Brain microvascular endothelial cell (primary cell): ENCODE results near the gene RBAK.

Source experiments
- DNase-seq: peaks from one replicate; pipeline ENCODE4 v3.0.0-alpha.2; 2020
- H3K27ac ChIP-seq: fragments of 250-450 bp; sonication (Bioruptor Pico); 2 replicates; pipeline ENCODE4 v1.5.1; 2020; ENCODE audit warnings: mild to moderate bottlenecking, moderate library complexity
- H3K27me3 ChIP-seq: fragments of 250-450 bp; sonication (Bioruptor Pico); replicated peaks from 2 replicates; pipeline ENCODE4 v1.5.1; 2020; ENCODE audit warnings: mild to moderate bottlenecking
- H3K36me3 ChIP-seq: fragments of 250-450 bp; sonication (Bioruptor Pico); replicated peaks from 2 replicates; pipeline ENCODE4 v1.5.1; 2020; ENCODE audit warnings: mild to moderate bottlenecking
- H3K4me3 ChIP-seq: 2 replicates; pipeline ENCODE4 v1.5.1; 2011; ENCODE audit warnings: low read depth, mild to moderate bottlenecking, control low read depth, low read length, moderate library complexity
- in situ Hi-C: cut with HindIII; loops from 2 replicates; pipeline ENCODE4 v1.10.0; 2017; ENCODE audit warnings: low sequenced_read_pairs, low pct_ligation_motif_present
- TF ChIP-seq, protein P1 (sequence below): IDR thresholded peaks from 2 replicates; pipeline ENCODE4 v1.5.1; 2011; ENCODE audit warnings: low read depth, mild to moderate bottlenecking, moderate library complexity, low read length, control low read depth, inconsistent platforms; ENCODE audit errors: missing control alignments

Gene RBAK

DNA sequence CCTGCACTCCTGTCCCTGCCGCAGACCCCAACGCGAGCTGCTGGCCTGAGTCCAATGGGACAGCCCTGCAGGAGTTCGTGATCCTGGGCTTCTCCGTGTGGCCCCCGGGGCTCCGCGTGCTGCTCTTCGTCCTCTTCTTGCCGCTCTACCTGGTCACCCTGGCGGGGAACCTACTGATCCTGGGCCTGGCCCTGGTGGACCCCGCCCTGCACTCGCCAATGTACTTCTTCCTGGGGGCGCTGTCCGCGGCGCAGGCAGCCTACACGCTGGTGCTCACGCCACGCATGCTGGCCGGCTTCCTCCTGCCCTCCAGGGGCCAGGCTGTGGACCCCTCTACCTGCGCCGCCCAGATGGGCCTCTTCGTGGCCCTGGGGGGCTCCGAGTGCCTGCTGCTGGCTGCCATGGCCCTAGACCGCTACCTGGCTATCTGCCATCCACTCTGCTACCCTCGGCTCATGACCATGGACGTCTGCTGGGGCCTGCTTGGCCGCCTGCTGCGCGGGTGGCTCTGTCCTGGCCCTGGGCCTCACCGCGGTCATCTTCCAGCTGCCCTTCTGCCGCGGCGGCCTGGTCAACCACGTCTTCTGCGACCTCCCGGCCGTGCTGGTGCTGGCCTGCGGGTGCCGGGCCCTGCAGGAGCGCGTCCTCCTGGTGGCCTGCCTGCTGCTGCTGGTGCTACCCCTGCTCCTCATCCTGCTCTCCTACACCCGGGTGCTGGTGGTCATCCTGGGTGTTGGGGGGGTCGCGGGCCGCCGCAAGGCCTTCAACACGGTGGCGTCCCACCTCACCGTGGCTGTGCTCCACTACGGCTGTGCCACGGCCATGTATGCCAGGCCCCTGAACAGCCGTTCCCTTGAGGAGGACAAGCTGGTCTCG lies 71.7 kb downstream of the RBAK start:
- no peaks in the 10 kb centered on the region for H3K36me3 ChIP-seq
- no peak overlapping the region for H3K27ac ChIP-seq
- TF ChIP-seq, protein P1, sequence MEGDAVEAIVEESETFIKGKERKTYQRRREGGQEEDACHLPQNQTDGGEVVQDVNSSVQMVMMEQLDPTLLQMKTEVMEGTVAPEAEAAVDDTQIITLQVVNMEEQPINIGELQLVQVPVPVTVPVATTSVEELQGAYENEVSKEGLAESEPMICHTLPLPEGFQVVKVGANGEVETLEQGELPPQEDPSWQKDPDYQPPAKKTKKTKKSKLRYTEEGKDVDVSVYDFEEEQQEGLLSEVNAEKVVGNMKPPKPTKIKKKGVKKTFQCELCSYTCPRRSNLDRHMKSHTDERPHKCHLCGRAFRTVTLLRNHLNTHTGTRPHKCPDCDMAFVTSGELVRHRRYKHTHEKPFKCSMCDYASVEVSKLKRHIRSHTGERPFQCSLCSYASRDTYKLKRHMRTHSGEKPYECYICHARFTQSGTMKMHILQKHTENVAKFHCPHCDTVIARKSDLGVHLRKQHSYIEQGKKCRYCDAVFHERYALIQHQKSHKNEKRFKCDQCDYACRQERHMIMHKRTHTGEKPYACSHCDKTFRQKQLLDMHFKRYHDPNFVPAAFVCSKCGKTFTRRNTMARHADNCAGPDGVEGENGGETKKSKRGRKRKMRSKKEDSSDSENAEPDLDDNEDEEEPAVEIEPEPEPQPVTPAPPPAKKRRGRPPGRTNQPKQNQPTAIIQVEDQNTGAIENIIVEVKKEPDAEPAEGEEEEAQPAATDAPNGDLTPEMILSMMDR = no peak
- H3K4me3 ChIP-seq = no peak overlapping the region
- H3K27me3 ChIP-seq = no peaks in the 10 kb centered on the region
- DNase-seq = no peak
- in situ Hi-C loops = no loop called here
